Fibroblast of skin of back (primary cell): ENCODE data around the gene TAPBP.
"Not testable (repeated sequence)": the region's sequence is repeated elsewhere in the genome, so short reads cannot be mapped to it uniquely, and the experiment has no call there.

ENCODE experiments used
- DNase-seq: peaks from one replicate; pipeline ENCODE4 v3.0.0-alpha.2; 2013

TAPBP gene

DNA sequence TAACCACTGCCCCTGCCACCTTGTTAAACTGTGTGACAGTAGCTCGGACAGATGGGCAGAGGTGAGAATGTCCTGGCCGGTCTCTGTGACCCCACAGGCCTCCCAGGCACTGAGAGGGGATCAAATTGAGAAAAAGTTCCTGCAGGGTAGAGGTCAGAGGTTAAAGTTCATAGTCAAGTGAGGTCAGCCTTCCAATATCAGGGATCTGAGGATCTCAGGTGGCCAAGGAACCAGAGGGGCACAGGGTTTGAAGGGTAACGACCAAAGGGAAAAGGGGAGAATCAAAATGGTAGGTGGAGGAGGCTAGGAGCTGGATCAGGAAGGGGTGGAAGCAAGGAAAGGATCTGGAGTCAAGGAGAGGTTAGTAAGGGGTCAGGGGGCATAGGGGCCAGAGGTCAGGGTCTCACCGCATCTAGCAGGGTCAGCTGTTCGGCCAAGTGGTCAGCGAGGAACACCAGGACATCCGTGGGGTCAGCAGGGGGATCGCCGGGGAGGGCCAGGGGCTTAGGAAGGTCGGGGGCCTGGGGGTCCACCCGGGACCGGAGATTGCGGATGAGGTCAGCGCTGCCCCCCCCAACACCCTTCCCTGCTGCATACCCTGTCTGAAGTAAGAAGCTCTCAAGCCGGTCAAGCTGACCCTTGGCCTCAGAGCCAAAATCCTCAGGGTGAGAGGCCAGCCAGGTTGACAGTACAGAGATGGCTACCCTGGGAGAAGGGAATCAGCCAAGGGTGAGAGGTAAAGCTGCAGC, 18.1 kb downstream of the TAPBP start:
- DNase-seq, result no peak

DNA sequence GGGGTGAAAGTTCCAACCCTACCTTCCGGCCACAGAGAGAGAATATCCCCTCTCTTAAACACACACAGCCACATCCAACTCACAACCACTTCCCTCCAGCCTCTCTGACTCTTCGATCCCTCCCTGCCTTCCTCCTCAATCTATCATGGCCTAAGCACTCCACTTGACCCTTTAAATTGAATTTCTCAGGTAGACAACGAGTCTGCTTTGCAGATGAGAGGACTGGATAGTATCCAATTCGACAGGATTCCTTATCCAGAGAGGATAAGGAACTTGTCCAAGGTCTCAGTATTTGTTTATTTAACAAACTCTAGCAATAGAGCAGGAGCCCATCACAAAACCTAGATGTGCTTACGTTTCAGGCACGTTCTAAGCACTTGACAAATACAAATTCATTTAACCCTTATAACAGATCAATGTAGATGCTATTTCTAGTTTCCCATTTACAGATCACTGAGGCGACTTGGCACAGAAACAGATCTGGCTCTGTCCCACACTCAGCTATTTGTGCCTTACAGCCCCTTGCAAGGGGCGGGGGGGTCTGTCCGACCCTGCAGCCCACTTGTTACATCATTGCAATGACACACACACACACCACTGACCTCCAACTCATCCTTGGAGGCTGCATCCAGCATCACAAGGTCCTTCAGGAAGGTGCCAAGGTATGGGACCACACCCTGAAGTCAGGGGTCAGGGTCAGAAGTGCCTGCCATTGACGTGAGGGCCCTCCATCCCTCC, 19.6 kb downstream of the TAPBP start:
- no peak for DNase-seq

DNA sequence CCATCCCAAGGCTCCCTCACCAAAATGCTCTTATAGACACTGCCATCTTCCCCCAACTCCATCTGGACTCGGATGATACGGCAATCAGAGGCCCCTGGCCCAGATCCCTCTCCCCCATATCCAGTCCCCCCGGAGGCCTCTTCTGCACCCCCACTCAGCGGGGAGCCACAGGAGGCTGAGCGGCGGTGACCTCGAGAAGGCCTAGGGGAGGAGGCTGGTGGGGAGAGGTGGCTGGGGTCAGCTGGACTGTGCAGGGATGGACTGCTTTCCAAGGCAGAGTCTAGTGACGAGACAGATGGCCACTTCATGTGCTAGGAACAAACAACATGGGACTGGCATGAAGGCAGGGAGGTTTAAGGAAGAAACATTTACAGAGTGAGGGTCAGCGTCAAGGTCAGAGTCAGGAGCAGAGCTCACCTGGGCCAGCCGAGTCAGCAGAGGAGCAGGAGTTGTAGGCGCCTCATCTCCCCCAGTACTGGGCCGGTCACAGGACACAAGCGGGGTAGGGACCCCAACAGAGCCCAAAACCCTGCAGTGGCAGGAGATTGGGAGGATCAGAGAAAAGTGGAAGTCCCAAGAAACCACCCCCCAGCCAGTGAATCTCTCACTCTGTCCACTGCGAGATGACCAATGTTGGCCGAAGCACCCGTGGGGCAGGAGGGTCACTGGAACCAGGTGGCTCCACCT, 20.7 kb downstream of the TAPBP start:
- no peak for DNase-seq

DNA sequence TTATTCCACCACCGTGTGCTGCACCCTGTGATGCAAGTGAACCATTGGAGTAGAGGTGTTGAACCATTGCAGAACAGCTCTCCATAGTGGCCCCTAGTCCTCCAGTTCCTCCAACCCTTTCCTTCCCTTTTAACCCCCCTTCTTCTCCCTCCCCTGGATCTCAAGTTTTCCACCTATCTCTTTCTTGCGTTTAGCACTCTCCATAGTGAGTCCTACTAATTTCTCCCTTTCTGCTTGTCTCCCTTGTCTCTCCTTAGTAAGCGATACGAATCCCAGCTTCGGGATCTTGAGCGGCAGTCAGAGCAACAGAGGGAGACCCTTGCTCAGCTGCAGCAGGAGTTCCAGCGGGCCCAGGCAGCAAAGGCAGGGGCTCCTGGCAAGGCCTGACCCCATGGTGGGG, 23.4 kb downstream of the TAPBP start:
- DNase-seq, result no peak

DNA sequence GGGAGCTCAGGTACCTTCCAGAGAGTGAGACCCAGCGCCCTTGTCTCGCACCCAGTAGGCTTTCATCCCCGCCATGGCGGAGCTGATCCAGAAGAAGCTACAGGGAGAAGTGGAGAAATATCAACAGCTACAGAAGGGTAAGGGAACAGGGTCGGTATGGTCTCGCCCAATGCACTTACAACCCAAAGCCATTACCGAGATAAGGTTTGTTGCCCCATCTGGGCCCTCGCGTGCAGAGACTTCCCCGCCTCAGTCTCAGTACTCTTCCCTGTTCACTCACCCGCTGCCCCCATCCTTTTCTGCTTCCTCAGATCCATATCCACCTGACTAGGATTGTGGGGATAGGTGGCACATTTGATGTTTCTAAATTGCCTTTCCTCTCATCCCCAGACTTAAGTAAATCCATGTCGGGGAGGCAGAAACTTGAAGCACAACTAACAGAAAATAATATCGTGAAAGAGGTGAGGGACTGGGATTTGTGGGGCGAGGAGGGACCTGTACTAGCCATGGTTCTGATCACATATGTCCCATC, 24.0 kb downstream of the TAPBP start:
- DNase-seq, result no peak

DNA sequence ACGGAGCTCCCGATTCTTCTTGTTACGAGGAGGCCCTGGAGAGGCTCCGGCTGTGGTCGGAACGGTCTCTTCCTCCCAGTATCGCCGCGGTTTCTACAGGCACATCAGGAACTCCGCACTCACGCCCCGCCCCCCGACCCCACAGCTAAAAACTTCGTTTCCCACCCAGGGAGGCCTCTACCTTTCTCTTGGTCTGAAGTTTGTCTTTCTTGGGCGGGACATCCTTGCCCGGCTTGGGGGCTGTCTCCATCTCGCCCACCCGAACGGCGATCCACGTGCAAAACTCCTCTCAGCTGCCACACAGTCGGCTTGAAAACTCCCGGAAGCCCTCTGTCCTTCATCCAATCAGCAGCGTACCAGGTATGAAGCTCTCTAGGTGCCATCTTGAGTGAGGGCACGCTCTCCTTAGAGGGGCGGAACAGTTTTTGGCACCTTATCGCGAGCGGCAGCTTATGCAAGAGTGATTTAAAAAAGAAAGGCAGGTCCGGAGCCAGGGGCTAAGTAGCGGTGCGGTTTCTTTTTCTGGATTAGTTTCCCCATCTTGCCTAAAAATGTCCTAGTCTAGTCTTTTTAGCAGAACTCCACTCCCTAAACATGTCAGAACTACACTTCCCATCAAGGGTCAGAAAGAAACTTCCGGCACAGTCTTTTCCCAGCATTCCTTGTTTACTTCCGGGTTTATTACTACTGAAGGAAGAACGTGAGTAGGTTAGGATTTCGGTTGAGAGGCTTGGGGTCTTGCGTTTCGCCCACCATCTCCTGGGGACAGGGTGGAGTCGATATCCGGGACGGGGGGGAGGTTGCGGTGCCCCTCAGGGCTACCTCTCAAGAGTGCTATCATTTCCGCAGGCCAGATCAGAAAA, 24.7 kb downstream of the TAPBP start, which contains the start of the genes PFDN6 and WDR46:
TSS of gene PFDN6 (plus strand) at position 681 of the 863 bp plus-strand sequence. CDS start 256 bp downstream, outside the sequence.
TSS of gene WDR46 (minus strand) at position 319 of the 863 bp plus-strand sequence. CDS start at position 250, 69 bp downstream.
- DNase-seq, result peak; percentile 94

DNA sequence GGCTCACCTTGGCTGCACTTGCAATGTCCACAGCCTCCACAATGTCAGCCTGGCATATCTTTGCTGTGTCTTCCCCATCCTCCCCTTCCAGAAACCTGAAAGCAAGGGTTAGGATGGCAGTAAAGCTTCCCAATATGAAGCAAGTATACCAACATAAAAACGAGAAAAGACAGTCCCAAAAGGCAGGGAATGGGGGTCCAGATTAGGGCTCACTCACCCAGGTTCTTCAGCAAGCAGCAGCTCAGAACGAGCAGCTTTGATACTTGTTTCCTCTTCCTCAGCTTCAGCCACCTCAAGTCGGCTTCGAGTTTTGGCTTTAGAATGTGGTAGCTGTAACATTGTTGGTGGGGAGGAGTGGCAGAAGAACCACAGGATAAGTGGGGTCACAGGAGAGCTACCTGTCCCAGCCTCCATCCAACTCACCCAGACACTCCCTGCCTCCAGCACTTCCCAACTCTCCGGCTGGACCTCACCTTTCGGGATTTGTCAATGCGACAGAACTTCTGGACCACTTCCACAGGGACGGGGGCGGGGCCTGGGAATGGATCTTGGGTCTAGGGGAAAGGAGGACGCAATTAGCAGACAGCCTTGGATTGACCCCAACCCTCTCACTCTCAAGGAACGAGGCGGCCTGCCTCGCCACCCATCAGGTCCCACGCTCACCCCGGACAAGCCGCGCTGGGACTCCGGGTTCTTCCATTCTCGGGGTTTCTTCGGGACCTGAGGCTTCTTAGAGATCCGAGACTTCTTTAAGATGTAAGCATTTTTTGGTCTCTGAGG, 25.5 kb downstream of the TAPBP start:
- no peak for DNase-seq

DNA sequence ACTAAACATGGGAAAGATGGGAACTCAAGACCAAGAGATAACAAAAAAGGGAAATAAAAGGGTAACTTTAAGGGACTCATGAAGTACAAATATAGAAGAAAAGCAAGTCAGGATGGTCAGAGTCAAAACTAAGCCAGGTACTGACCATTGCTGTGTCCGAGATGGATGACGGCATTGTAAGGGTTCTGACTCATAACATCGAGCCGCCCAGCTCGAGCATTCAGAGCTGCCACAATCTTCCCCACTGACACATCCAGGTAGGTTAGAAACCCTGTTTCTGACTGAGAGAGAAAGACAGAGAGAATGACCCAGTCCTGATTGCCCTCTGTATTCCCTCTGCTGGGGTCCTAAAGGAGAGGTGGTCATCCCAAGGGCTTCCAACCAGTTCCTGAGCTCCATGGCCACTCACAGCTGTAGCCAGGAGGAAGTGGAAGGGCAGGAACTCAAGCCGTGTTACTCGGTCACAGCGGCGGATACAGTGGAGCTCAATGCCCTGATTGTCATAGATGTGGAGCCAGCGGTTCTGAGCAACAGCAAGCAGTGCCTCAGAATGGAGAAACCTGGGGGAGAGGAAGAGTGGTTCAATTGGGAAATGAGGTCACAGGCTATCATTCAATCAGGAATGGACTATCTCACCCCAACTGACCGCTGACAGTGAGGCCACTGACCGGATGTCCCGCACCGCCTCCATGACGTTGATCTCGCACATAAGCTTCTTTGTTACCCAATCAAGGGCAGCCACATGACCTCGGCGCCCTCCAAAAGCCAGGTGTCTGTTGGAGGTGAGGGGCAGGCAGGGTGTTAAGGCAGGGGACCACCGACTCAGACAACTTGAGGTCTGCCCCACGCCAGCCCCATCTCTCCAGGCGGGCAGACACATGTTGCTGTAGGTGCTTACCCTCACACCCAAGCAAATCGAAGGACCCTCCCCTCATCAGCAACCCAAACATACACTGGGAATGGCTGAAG, 26.6 kb downstream of the TAPBP start:
- no peak for DNase-seq

DNA sequence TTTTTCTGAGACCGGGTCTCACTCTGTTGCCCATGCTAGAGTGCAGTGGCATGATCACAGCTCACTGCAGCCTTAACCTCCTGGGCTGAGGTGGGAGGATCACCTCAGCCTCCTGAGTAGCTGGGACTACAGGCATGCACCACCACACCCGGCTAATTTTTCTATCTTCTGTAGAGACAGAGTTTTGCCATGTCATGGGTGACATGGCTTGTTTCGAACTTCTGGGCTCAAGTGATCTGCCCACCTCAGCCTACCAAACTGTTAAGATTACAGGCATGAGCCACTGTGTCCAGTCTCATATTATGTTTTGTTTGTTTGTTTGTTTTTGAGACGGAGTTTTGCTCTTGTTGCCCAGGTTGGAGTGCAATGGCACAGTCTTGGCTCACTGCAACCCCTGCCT, 28.7 kb downstream of the TAPBP start:
- DNase-seq, result not testable (repeated sequence)

DNA sequence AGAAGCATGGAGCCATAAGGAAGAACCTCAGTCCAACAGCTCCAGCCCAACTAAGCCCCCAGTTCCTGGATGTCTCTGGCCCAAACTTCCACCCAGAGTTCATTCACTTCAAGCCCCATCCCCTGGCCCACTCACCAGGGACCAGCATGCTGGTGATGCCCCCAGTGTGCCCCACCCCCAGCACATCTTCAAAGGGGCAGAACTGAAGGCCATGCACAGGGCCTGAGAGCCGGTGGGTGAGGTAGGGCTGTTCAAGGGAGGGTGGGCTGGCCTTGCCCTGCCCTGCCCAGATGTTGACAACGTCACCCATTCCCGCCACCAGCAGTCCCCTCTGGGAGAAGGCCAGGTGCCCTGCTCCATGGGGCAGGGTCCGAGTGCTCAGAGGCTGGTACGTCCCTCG, 33.3 kb downstream of the TAPBP start:
- no peak for DNase-seq

DNA sequence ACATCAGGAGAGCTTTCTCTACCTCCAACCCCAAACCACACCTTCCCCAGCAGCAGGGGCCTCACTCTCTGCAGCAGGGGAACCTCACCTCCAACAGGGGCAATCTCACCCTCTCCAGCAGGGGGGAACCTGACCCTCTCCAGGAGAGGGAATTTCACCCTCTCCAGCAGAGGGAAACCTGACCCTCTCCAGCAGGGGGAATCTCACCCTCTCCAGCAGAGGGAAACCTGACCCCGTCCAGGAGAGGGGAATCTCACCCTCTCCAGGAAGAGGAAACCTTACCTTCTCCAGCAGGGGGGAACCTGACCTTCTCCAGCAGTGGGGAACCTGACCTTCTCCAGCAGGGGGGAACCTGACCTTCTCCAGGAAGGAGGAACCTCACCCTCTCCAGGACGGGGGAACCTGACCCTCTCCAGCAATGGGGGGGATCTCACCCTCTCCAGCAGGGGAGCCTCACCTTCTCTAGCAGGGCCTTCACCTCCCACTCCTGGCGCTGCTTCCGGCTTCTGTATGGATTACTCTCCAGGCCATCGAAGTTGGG, 33.8 kb downstream of the TAPBP start:
- DNase-seq, result peak; percentile 57

DNA sequence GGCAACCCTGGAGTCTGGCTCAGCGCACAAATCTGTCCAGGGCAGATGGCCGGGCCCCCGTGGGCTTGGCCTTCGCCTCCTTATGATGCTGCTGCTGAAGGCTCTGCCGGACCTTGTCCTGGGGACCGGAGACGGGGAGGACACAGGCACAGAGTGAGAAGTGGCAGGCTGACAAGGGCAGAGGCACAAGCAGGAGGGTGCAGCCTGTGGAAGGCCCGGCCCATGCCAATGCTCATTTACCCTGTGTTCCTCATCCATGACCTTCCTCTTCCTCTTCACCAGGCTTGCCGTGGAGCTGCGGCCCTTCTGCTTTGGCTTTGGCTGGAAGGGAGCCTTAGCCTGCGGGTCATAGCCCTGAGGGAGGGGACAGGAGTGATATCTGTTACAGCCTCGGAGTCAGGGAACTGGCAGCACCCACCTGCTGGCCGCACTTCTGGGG, 34.6 kb downstream of the TAPBP start:
- DNase-seq, result no peak

DNA sequence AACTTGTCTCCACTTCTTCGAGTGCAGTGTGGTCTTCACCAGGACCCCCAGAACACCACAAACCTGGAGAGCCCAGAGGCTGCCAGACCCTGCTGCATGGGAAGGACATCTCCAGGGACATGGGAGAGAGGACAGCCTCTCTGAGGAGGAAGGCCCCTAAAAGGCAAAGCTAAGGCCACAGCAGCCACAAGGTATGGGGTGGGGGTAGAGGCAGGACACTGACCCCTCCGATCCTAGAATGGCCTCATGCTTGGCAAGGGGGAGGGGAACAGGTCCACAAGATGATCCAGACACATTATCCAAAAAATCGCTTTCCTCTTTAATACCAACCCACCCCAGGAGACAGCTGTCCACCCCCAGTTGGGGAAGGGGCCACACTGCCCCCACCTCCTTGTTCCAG, 35.1 kb downstream of the TAPBP start:
- DNase-seq, result no peak

DNA sequence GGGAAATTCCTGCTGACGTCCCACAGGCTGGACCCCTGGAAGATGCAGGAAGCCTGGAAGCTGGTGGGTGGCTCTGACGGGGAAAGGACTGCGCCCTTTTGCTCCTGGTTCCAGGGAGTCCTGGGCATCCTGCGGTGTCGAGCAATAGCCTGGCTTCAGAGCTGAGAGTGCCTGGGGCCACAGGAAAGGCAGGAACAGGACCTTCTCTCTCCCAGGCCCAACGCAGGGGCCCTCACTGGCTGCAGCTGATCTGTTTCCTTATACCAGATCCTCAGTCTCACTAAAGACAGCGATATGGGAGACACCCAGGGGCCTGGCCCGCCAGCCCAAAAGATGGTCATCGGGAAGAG, 35.5 kb downstream of the TAPBP start:
- DNase-seq, result no peak

DNA sequence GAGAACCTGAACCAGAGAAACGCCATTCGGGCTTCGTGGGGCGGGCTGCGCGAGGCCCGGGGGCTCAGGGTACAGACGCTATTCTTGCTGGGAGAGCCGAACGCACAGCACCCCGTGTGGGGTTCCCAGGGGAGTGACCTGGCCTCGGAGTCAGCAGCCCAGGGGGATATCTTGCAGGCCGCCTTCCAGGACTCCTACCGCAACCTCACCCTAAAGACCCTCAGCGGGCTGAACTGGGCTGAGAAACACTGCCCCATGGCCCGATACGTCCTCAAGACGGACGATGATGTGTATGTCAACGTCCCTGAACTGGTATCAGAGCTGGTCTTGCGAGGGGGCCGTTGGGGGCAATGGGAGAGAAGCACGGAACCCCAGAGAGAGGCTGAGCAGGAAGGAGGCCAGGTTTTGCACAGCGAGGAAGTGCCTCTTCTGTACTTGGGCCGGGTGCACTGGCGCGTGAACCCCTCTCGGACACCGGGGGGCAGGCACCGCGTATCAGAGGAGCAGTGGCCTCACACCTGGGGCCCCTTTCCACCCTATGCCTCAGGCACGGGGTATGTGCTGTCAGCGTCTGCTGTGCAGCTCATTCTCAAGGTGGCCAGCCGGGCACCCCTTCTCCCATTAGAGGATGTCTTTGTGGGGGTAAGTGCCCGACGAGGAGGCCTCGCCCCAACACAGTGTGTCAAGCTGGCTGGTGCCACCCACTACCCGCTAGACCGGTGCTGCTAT, 36.1 kb downstream of the TAPBP start:
- no peak for DNase-seq

DNA sequence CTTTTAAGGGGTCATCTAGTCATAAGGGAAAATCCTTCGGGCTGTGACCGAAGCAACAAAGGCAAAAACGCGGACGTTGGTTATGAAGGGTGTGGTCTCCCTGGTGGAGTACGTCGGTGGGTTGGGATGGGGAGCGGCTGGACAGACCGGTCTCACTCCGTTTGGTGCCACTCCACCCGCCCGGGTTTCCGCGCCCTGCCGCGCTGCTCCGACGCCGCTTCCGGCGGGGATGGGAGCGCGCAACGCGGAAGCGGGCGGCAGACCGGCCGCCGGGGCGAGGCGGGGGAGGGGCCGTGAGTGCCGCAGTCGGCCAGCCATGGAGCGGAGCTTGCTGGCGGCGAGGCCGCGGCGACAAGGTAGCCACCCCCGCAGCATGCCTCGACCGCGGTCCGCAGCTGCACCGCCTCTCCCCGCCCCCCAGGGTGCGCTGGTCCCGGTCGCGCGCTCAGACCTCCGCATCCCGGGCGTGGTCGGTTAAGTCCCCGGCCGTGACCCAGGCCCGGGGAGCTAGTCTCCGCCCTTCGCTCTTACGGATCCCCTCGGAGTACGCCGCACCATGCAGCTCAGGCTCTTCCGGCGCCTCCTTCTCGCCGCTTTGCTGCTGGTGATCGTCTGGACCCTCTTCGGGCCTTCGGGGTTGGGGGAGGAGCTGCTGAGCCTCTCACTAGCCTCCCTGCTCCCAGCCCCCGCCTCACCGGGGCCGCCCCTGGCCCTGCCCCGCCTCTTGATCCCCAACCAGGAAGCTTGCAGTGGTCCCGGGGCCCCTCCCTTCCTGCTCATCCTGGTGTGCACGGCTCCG, 36.8 kb downstream of the TAPBP start, which contains the start of gene B3GALT4:
TSS of gene B3GALT4 (plus strand) at position 260 of the 799 bp plus-strand sequence. CDS start at position 557, 297 bp downstream.
- DNase-seq, result peak; percentile 69

DNA sequence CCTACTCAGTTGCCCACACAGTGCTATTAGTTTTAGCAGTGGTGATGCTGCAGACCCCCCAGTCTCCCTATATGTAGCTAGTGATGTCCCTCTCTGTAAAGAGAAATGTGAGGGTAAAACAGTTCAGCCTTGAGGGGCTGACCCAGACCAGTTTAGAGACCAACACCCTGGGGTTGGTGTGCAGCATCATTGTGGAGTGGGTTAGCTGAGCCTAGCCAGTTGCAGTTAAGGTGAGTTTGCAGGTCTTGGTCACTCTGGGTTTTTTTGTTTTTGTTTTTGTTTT, 37.4 kb downstream of the TAPBP start:
- no peak for DNase-seq
